Stimulated activated naive CD8-positive, alpha-beta T cell treated with anti-CD3 and anti-CD28 coated beads, Interleukin-15, Interleukin-2, amounts not matched to agents 100 ng/mL and 50 ng/mL, for 24 hours (primary cell): ENCODE measurements around the gene RXRA.

Source experiments
- H3K27ac Mint-ChIP-seq: one replicate; pipeline ENCODE4 v1.8.0; 2021; ENCODE audit warnings: mild to moderate bottlenecking, mixed read lengths
- H3K27me3 Mint-ChIP-seq: one replicate; pipeline ENCODE4 v1.8.0; 2021; ENCODE audit warnings: mixed read lengths
- H3K36me3 Mint-ChIP-seq: one replicate; pipeline ENCODE4 v1.8.0; 2021; ENCODE audit warnings: low read depth, mixed read lengths
- H3K4me1 Mint-ChIP-seq: one replicate; pipeline ENCODE4 v1.8.0; 2021; ENCODE audit warnings: low read depth, mixed read lengths
- H3K4me3 Mint-ChIP-seq: one replicate; pipeline ENCODE4 v1.8.0; 2021; ENCODE audit warnings: mild to moderate bottlenecking, mixed read lengths
- H3K9me3 Mint-ChIP-seq: one replicate; pipeline ENCODE4 v1.8.0; 2021; ENCODE audit warnings: mixed read lengths

Gene RXRA

GRCh38 chr9:134443174-134444037 is 117.2 kb downstream of the RXRA start:
- peaks cover 27% of the 10 kb centered on the region for H3K27me3 Mint-ChIP-seq
- H3K36me3 Mint-ChIP-seq: no peaks in the 10 kb centered on the region
- H3K4me1 Mint-ChIP-seq: peaks cover 15% of the 10 kb centered on the region
- H3K4me3 Mint-ChIP-seq: no peak overlapping the region
- peaks cover 4% of the 10 kb centered on the region for H3K9me3 Mint-ChIP-seq
- H3K27ac Mint-ChIP-seq: no peak overlapping the region

- no peaks in the 10 kb centered on the region for H3K36me3 Mint-ChIP-seq
- peaks cover 27% of the 10 kb centered on the region for H3K27me3 Mint-ChIP-seq
- peaks cover 15% of the 10 kb centered on the region for H3K4me1 Mint-ChIP-seq
- H3K9me3 Mint-ChIP-seq: peaks cover 4% of the 10 kb centered on the region
- no peak overlapping the region for H3K4me3 Mint-ChIP-seq
- no peak overlapping the region for H3K27ac Mint-ChIP-seq
Measured at GRCh38 chr9:134444038-134444315, 117.7 kb downstream of the RXRA start.

GRCh38 chr9:134445000-134445399 is 118.7 kb downstream of the RXRA start:
- Mint-ChIP-seq H3K27me3 (peaks cover 27% of the 10 kb centered on the region), H3K9me3 (peaks cover 8% of the 10 kb centered on the region)

GRCh38 chr9:134449180-134449916 is 123.1 kb downstream of the RXRA start:
- Mint-ChIP-seq H3K4me1 (no peaks in the 10 kb centered on the region), H3K36me3 (no peaks in the 10 kb centered on the region), H3K27ac (no peak overlapping the region), H3K27me3 (peaks cover 8% of the 10 kb centered on the region), H3K9me3 (peaks cover 8% of the 10 kb centered on the region), H3K4me3 (no peak overlapping the region)

More at GRCh38 chr9:134445000-134445399, 118.7 kb downstream of the RXRA start:
- Mint-ChIP-seq H3K4me1 (peaks cover 15% of the 10 kb centered on the region), H3K27ac (no peak overlapping the region), H3K4me3 (no peak overlapping the region), H3K36me3 (no peaks in the 10 kb centered on the region)

GRCh38 chr9:134451700-134452458 is 125.6 kb downstream of the RXRA start:
- Mint-ChIP-seq H3K27me3 (no peaks in the 10 kb centered on the region), H3K4me3 (no peak overlapping the region), H3K27ac (no peak overlapping the region), H3K9me3 (peaks cover 4% of the 10 kb centered on the region), H3K36me3 (no peaks in the 10 kb centered on the region), H3K4me1 (peaks cover 11% of the 10 kb centered on the region)

- Mint-ChIP-seq H3K4me1 (peaks cover 20% of the 10 kb centered on the region), H3K4me3 (no peak overlapping the region), H3K9me3 (peaks cover 4% of the 10 kb centered on the region), H3K27ac (no peak overlapping the region), H3K27me3 (no peaks in the 10 kb centered on the region), H3K36me3 (no peaks in the 10 kb centered on the region)
Measured at GRCh38 chr9:134452728-134453127, 126.5 kb downstream of the RXRA start.

- no peaks in the 10 kb centered on the region for H3K36me3 Mint-ChIP-seq
- peaks cover 4% of the 10 kb centered on the region for H3K9me3 Mint-ChIP-seq
- no peak overlapping the region for H3K4me3 Mint-ChIP-seq
- H3K4me1 Mint-ChIP-seq: peaks cover 30% of the 10 kb centered on the region
- no peak overlapping the region for H3K27ac Mint-ChIP-seq
- H3K27me3 Mint-ChIP-seq: no peaks in the 10 kb centered on the region
Measured at GRCh38 chr9:134453776-134454475, 127.7 kb downstream of the RXRA start.

- no peaks in the 10 kb centered on the region for H3K36me3 Mint-ChIP-seq
- H3K9me3 Mint-ChIP-seq: no peaks in the 10 kb centered on the region
- no peak overlapping the region for H3K4me3 Mint-ChIP-seq
- no peaks in the 10 kb centered on the region for H3K27me3 Mint-ChIP-seq
- H3K27ac Mint-ChIP-seq: no peak overlapping the region
- H3K4me1 Mint-ChIP-seq: peaks cover 34% of the 10 kb centered on the region
Measured at GRCh38 chr9:134454476-134454857, 128.2 kb downstream of the RXRA start.

GRCh38 chr9:134455021-134455471 is 128.8 kb downstream of the RXRA start:
- peaks cover 34% of the 10 kb centered on the region for H3K4me1 Mint-ChIP-seq
- no peaks in the 10 kb centered on the region for H3K36me3 Mint-ChIP-seq
- H3K9me3 Mint-ChIP-seq: no peaks in the 10 kb centered on the region
- H3K27ac Mint-ChIP-seq: no peak overlapping the region
- no peak overlapping the region for H3K4me3 Mint-ChIP-seq
- no peaks in the 10 kb centered on the region for H3K27me3 Mint-ChIP-seq

GRCh38 chr9:134455537-134455933 is 129.3 kb downstream of the RXRA start:
- peak overlapping the region; percentile 74 for H3K4me3 Mint-ChIP-seq

GRCh38 chr9:134455934-134456755 is 129.9 kb downstream of the RXRA start:
- Mint-ChIP-seq H3K27ac (peak overlapping the region; percentile 96), H3K36me3 (no peaks in the 10 kb centered on the region), H3K4me3 (peak overlapping the region; percentile 74), H3K27me3 (no peaks in the 10 kb centered on the region), H3K4me1 (peaks cover 34% of the 10 kb centered on the region), H3K9me3 (no peaks in the 10 kb centered on the region)

More at GRCh38 chr9:134455537-134455933, 129.3 kb downstream of the RXRA start:
- Mint-ChIP-seq H3K9me3 (no peaks in the 10 kb centered on the region), H3K27ac (peak overlapping the region; percentile 96), H3K27me3 (no peaks in the 10 kb centered on the region), H3K4me1 (peaks cover 34% of the 10 kb centered on the region), H3K36me3 (no peaks in the 10 kb centered on the region)

- Mint-ChIP-seq H3K4me3 (no peak overlapping the region), H3K36me3 (no peaks in the 10 kb centered on the region), H3K9me3 (no peaks in the 10 kb centered on the region), H3K27ac (peak overlapping the region; percentile 96), H3K27me3 (no peaks in the 10 kb centered on the region), H3K4me1 (peaks cover 34% of the 10 kb centered on the region)
Measured at GRCh38 chr9:134456756-134457305, 130.6 kb downstream of the RXRA start.

- Mint-ChIP-seq H3K36me3 (no peaks in the 10 kb centered on the region), H3K27me3 (no peaks in the 10 kb centered on the region), H3K4me1 (peaks cover 34% of the 10 kb centered on the region), H3K4me3 (no peak overlapping the region), H3K27ac (peak overlapping the region; percentile 96), H3K9me3 (no peaks in the 10 kb centered on the region)
Measured at GRCh38 chr9:134457321-134458206, 131.3 kb downstream of the RXRA start.
